GM23248 (cell line): ENCODE data around the gene SOX12. TPM values are rescaled to one million over a fixed set of nuclear protein-coding genes. Genes with fewer than 3 reads are reported as not detected.

ENCODE experiments used
- DNase-seq: peaks from one replicate; pipeline ENCODE4 v3.0.0-alpha.2; 2015
- H2AFZ ChIP-seq: fragments of 200-600 bp; sonication (generic); 2 replicates; pipeline ENCODE4 v1.6.1; 2016; ENCODE audit warnings: antibody characterized with exemption
- H3F3A ChIP-seq: fragments of 200-600 bp; sonication (generic); 2 replicates; pipeline ENCODE4 v1.6.1; 2016; ENCODE audit warnings: mild to moderate bottlenecking, antibody characterized with exemption, mixed run types; ENCODE audit not compliant: insufficient read depth
- H3K27ac ChIP-seq: fragments of 200-600 bp; sonication (generic); 2 replicates; pipeline ENCODE4 v1.5.1; 2016; ENCODE audit warnings: mild to moderate bottlenecking
- H3K27me3 ChIP-seq: fragments of 200-600 bp; sonication (generic); replicated peaks from 2 replicates; pipeline ENCODE4 v1.6.1; 2016; ENCODE audit warnings: mild to moderate bottlenecking; ENCODE audit not compliant: insufficient read depth
- H3K36me3 ChIP-seq: fragments of 200-600 bp; sonication (generic); 2 replicates; pipeline ENCODE4 v1.6.1; 2016; ENCODE audit warnings: low read depth, mild to moderate bottlenecking
- H3K4me1 ChIP-seq: fragments of 200-600 bp; sonication (generic); 2 replicates; pipeline ENCODE4 v1.6.1; 2016; ENCODE audit warnings: mild to moderate bottlenecking; ENCODE audit not compliant: insufficient read depth
- H3K4me2 ChIP-seq: fragments of 200-600 bp; sonication (generic); one replicate; pipeline ENCODE4 v1.6.1; 2016; ENCODE audit warnings: mild to moderate bottlenecking; ENCODE audit not compliant: unreplicated experiment
- H3K4me3 ChIP-seq: fragments of 200-600 bp; sonication (generic); 2 replicates; pipeline ENCODE4 v1.5.1; 2016; ENCODE audit warnings: mild to moderate bottlenecking
- H3K79me2 ChIP-seq: fragments of 200-600 bp; sonication (generic); 2 replicates; pipeline ENCODE4 v1.6.1; 2016; ENCODE audit warnings: mild to moderate bottlenecking; ENCODE audit not compliant: insufficient read depth
- H3K9ac ChIP-seq: fragments of 200-600 bp; sonication (generic); 2 replicates; pipeline ENCODE4 v1.6.1; 2016; ENCODE audit warnings: mild to moderate bottlenecking
- H3K9me2 ChIP-seq: fragments of 200-600 bp; sonication (generic); 2 replicates; pipeline ENCODE4 v1.6.1; 2016; ENCODE audit warnings: mixed run types, mild to moderate bottlenecking, moderate library complexity; ENCODE audit not compliant: insufficient read depth
- H3K9me3 ChIP-seq: fragments of 200-600 bp; sonication (generic); one replicate; pipeline ENCODE4 v1.6.1; 2017; ENCODE audit warnings: low read depth
- H4K20me1 ChIP-seq: fragments of 200-600 bp; sonication (generic); 2 replicates; pipeline ENCODE4 v1.6.0; 2016; ENCODE audit not compliant: insufficient read depth
- EZH2 ChIP-seq: fragments of 200-600 bp; sonication (generic); IDR thresholded peaks from 2 replicates; pipeline ENCODE4 v1.6.1; 2018; ENCODE audit warnings: antibody characterized with exemption, mild to moderate bottlenecking; ENCODE audit not compliant: insufficient read depth, poor library complexity, severe bottlenecking
- EZH2phosphoT487 ChIP-seq: fragments of 200-600 bp; sonication (generic); IDR thresholded peaks from 2 replicates; pipeline ENCODE4 v1.6.1; 2018; ENCODE audit warnings: antibody characterized with exemption, moderate library complexity, mild to moderate bottlenecking, low read depth; ENCODE audit not compliant: insufficient read depth
- WGBS, 2 experiments: methylation state at CpG; one replicate each; pipeline ENCODE4 v1.1.6; 2015 to 2017; ENCODE audit warnings: low lambda C conversion rate in 2 of 2, low coverage in 1 of 2; ENCODE audit errors: missing lambda C conversion rate in 2 of 2; 5-methylcytosine and 5-hydroxymethylcytosine counted together
- in situ Hi-C: fragments of 300-500 bp; cut with MboI; formaldehyde crosslinking; loops from 2 replicates; pipeline ENCODE4 v1.15.0; 2020
- polyA plus RNA-seq: library from polyadenylated mRNA; unstranded; fragments of >200 nt; fragmentation: Nextera tagmentation; extraction: Ambion mirVana; gene quantifications from 2 replicates; pipeline ENCODE4 v1.2.1, GENCODE V29; 2016
- total RNA-seq: library from RNA; depleted of rRNA; stranded (reverse); fragments of >200 nt; shearing (Covaris generic); gene quantifications from 2 replicates; pipeline ENCODE4 v1.2.3, GENCODE V29; 2014

SOX12 gene
- total and polyA plus RNA-seq, 2 experiments from 2014 or later: 2.1 to 7.5 TPM

DNA sequence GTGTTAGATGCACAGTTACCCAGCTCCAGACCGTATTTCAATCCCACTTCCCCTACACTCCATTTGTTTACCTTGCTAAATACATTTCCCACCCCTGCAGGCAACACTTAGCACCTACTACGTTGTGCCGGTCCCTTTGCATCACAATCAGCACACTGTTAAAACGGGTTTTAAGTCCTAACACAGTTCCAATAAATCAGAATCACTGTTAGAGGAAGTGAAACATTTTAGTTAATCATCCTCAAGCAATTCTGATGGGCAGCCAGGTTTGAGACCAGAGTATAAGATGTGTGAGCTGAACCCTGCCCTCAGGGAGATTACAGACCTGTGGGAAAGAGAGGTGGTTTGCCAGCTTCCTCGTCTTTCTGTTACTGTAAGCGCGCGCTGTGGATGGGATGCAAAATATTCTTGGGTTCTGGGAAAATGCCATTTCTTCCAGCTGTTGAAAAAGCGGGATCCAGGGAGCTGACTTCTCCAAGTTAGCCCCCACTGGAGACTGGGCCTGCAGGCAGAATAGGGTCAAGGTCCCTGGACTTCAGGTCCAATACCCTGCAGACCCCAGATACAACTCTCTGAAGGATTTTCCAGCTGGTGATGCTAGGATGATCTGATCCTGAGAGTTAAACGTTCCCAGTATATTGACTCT lies 24.9 kb upstream of the SOX12 start:
- H2AFZ ChIP-seq: no peak overlapping the region
- peaks cover 59% of the 10 kb centered on the region for H3K79me2 ChIP-seq
- H3K9ac ChIP-seq: peak overlapping the region; percentile 92; the same call in 1 of the 2 replicates
- WGBS, 2 experiments: 56% methylated on average over 10 of the region's 10 CpGs
- H3K27me3 ChIP-seq: no peaks in the 10 kb centered on the region
- peaks cover 11% of the 10 kb centered on the region; the same call in 1 of the 2 replicates for H4K20me1 ChIP-seq
- in situ Hi-C loops: no loop called here
- peak overlapping the region; percentile 92 for H3K4me3 ChIP-seq
- H3K9me3 ChIP-seq: no peaks in the 10 kb centered on the region
- H3K4me2 ChIP-seq: peak overlapping the region; percentile 87
- TF ChIP-seq EZH2: no peak
- TF ChIP-seq EZH2phosphoT487: no peak
- H3K4me1 ChIP-seq: peaks cover 15% of the 10 kb centered on the region
- peaks cover 11% of the 10 kb centered on the region; the same call in 1 of the 2 replicates for H3F3A ChIP-seq
- no peaks in the 10 kb centered on the region for H3K9me2 ChIP-seq
- peak; percentile 7 for DNase-seq
- H3K36me3 ChIP-seq: no peaks in the 10 kb centered on the region
- no peak overlapping the region for H3K27ac ChIP-seq

DNA sequence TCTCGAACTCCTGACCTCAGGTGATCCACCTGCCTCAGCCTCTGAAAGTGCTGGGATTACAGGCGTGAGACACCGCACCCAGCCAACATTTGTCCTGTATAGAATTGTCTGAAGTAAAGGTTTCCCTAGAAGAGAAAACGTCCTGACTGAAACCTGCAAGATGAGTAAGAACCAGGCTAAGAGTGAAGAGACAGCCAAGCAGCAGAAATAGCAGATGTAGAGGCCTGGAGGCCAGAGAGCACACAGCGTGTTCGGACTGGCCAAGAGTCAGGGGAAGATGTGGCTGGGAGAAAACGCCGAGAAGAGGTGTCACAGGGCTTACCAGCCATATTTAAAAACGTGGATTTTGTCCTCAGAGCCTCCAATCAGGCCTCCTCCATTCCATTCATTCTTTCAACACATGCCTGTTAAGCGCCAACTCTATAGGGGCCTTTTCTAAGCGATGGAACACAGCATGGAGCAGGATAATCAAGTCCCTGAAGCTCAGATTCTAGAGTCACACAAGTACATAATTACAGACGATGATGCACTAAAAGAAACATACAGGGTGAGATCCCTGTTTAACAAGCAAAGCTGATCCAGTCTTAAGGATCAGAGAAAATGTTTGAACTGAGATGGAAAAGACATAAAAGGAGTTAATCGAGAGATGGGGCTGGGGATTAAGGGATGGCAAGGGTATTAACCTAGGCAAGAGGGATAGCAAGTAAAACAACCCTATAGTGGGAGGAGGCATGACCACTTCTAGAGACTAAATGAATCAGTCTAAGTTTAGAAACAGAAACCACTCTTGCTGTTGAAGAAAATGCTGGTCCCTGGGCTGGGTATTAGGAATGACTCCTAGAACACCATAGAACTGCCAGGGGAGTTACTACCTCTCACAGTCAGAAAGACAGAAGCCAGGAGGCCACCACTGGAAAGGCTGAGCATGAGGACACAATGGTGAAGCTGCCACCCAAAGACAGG lies 23.2 kb upstream of the SOX12 start:
- H2AFZ ChIP-seq: no peak overlapping the region
- no peaks in the 10 kb centered on the region for H3K9me3 ChIP-seq
- no peaks in the 10 kb centered on the region for H3K36me3 ChIP-seq
- in situ Hi-C loops: no loop called here
- H3K27ac ChIP-seq: no peak overlapping the region
- WGBS, 2 experiments: 62 to 65% methylated on average over 13 of the region's 13 CpGs
- peaks cover 6% of the 10 kb centered on the region for H3K4me1 ChIP-seq
- peaks cover 46% of the 10 kb centered on the region for H3K79me2 ChIP-seq
- H4K20me1 ChIP-seq: peaks cover 11% of the 10 kb centered on the region; the same call in 1 of the 2 replicates
- no peaks in the 10 kb centered on the region for H3K27me3 ChIP-seq
- H3K4me3 ChIP-seq: no peak overlapping the region
- H3F3A ChIP-seq: peaks cover 7% of the 10 kb centered on the region; the same call in 1 of the 2 replicates
- no peak overlapping the region for H3K9ac ChIP-seq
- H3K9me2 ChIP-seq: no peaks in the 10 kb centered on the region
- H3K4me2 ChIP-seq: no peak overlapping the region
- no peak for TF ChIP-seq EZH2phosphoT487
- no peak for TF ChIP-seq EZH2
- no peak for DNase-seq

DNA sequence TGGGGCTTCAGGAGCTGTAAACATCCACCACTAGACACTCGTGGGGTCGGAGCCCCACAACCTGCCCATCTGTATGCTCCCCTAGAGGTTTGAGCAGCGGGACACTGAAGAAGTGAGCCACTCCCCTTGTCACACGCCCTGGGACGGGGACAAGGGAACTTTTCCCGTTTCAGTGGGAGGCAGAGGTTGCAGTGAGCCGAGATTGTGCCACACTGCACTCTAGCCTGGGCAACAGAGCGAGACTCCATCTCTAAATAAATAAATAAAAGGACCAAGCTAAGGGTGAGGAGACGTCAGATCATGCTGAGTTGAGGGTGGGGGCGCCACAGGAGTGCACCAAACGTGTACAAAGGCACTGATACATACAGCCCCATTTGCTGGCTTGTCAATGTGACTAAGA lies 19.6 kb upstream of the SOX12 start:
- DNase-seq: no peak
- H3K4me2 ChIP-seq: no peak overlapping the region
- no peak overlapping the region for H3K9ac ChIP-seq
- H3F3A ChIP-seq: peaks cover 14% of the 10 kb centered on the region; the same call in 1 of the 2 replicates
- no peaks in the 10 kb centered on the region for H4K20me1 ChIP-seq
- no peak overlapping the region for H2AFZ ChIP-seq
- TF ChIP-seq EZH2 (no peak), EZH2phosphoT487 (no peak)
- in situ Hi-C loops: no loop called here
- H3K4me3 ChIP-seq: no peak overlapping the region
- peaks cover 15% of the 10 kb centered on the region for H3K79me2 ChIP-seq
- H3K9me3 ChIP-seq: no peaks in the 10 kb centered on the region
- no peaks in the 10 kb centered on the region for H3K36me3 ChIP-seq
- peaks cover 10% of the 10 kb centered on the region for H3K4me1 ChIP-seq
- no peaks in the 10 kb centered on the region for H3K9me2 ChIP-seq
- no peak overlapping the region for H3K27ac ChIP-seq
- no peaks in the 10 kb centered on the region for H3K27me3 ChIP-seq
- WGBS, 2 experiments: 55 to 58% methylated on average over 11 of the region's 11 CpGs

DNA sequence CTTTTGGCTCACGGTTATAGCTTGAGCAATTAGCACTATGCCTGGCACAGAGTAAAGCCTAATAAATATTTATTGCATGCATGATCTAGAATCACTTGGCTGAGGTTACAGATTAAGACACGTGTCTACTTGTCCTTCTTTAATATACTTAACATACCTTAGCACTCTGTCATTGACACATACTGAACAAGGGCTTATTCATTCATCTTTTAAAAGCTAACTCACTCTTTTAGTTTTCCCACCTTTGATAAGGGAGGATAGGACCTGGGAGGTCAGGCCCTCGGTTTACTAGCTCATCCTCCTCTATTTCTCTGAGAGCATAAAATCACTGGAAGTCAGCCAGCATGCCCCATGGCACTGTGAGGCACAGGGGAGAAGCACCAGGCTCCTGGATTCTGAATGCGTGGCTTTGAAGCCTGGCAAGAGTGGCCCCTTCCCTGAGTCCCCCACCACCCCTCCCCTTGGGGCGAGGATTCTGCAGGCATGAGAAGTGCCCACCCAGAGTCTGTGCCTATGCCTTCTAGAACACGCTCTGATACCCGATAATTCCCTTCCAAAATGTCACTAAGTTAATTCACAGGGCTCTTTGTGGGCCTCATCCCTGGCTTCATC lies 16.8 kb upstream of the SOX12 start:
- Histone ChIP-seq H3K9ac (no peak overlapping the region), H3K4me2 (no peak overlapping the region), H3K4me3 (no peak overlapping the region), H3K27ac (no peak overlapping the region; the same call in 1 of the 2 replicates), H3K27me3 (no peaks in the 10 kb centered on the region), H3K4me1 (peaks cover 16% of the 10 kb centered on the region), H3K79me2 (no peaks in the 10 kb centered on the region), H2AFZ (no peak overlapping the region), H3F3A (peaks cover 17% of the 10 kb centered on the region; the same call in 1 of the 2 replicates), H4K20me1 (no peaks in the 10 kb centered on the region), H3K36me3 (no peaks in the 10 kb centered on the region), H3K9me3 (no peaks in the 10 kb centered on the region), H3K9me2 (no peaks in the 10 kb centered on the region)
- in situ Hi-C loops: no loop called here
- no peak for DNase-seq
- TF ChIP-seq EZH2phosphoT487 (no peak), EZH2 (no peak)
- WGBS, 2 experiments: 57 to 73% methylated on average over 6 to 7 of the region's 7 CpGs
